Measurements from ENCODE around the gene MSI2. TPM values are rescaled to one million over a fixed set of nuclear protein-coding genes. Genes with fewer than 3 reads are reported as not detected.

MSI2 gene
- total and polyA plus RNA-seq, 9 of the 15 experiments (the other 6 are each of a cell fraction or from before 2014, with no cell fraction given), result 4.6 to 61.8 (median 42.4) TPM

DNA sequence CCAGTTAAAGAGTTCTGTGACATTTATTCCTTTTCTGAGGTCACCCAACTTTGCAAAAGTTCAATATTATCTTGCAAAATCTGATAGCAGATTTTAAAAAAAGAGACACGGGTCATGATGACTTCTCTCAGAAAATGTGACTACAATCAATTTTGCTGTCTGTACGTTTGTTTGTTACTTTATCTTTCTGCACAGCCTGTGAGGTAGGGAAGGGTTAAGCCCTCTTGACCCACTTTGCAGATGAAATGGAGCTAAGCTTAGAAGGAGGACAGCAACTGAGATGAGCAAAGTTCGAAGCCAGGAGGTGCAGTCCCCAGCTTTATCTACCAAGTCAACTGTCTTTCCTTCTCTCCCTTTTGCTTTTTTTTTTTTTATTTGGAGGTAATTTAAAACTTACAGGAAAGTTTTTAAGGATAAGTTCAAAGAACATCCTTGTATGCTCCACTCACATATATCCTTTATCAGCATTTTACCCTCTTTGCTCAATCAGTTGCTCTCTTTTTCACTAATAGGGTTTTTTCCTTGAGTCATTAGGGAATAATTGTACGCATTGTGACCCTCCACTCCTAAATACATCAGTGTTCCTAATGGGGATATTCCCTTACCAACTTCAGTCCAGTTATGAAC is 86.8 kb downstream of the MSI2 start (continued):
- no peak for TF ChIP-seq E2F1 (CRISPR knock-in tag; IDR thresholded peaks at IDR 0.05)
- TF ChIP-seq HES1 (IDR thresholded peaks at IDR 0.05; ENCODE audit: low read depth), result no peak
- no peak for TF ChIP-seq ZFP30 (CRISPR knock-in tag; IDR thresholded peaks at IDR 0.05; ENCODE audit: borderline replicate concordance)
- no peak for TF ChIP-seq ELF2 (CRISPR knock-in tag; IDR thresholded peaks at IDR 0.05)
- TF ChIP-seq YBX1 (IDR thresholded peaks at IDR 0.05), result no peak
- TF ChIP-seq KDM2B (CRISPR knock-in tag; IDR thresholded peaks at IDR 0.05), result no peak
- TF ChIP-seq ETS2 (tag; IDR thresholded peaks at IDR 0.05; ENCODE audit: borderline replicate concordance, poor library complexity, severe bottlenecking), result no peak
- peak; percentile 90 for TF ChIP-seq CBFA2T3 (IDR thresholded peaks at IDR 0.05)
- TF ChIP-seq HEY1 (CRISPR knock-in tag; IDR thresholded peaks at IDR 0.05; ENCODE audit: borderline replicate concordance), result no peak
- TF ChIP-seq NCOR1 (IDR thresholded peaks at IDR 0.05), result peak; percentile 75
- no peak for TF ChIP-seq ZBTB8A (IDR thresholded peaks at IDR 0.05; ENCODE audit: partially characterized antibody)
- no peak for TF ChIP-seq ZZZ3 (IDR thresholded peaks at IDR 0.05)
- TF ChIP-seq, protein P1, sequence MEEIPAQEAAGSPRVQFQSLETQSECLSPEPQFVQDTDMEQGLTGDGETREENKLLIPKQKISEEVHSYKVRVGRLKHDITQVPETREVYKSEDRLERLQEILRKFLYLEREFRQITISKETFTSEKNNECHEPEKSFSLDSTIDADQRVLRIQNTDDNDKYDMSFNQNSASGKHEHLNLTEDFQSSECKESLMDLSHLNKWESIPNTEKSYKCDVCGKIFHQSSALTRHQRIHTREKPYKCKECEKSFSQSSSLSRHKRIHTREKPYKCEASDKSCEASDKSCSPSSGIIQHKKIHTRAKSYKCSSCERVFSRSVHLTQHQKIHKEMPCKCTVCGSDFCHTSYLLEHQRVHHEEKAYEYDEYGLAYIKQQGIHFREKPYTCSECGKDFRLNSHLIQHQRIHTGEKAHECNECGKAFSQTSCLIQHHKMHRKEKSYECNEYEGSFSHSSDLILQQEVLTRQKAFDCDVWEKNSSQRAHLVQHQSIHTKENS (CRISPR knock-in tag; IDR thresholded peaks at IDR 0.05), result no peak
- no peak for TF ChIP-seq ETV1 (tag; conservative IDR thresholded peaks at IDR 0.05; ENCODE audit: low read depth)
- TF ChIP-seq TAF7 (tag; IDR thresholded peaks at IDR 0.05), result no peak
- TF ChIP-seq, protein P2, sequence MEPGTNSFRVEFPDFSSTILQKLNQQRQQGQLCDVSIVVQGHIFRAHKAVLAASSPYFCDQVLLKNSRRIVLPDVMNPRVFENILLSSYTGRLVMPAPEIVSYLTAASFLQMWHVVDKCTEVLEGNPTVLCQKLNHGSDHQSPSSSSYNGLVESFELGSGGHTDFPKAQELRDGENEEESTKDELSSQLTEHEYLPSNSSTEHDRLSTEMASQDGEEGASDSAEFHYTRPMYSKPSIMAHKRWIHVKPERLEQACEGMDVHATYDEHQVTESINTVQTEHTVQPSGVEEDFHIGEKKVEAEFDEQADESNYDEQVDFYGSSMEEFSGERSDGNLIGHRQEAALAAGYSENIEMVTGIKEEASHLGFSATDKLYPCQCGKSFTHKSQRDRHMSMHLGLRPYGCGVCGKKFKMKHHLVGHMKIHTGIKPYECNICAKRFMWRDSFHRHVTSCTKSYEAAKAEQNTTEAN (CRISPR knock-in tag; IDR thresholded peaks at IDR 0.05), result no peak
- peak; percentile 44 for TF ChIP-seq NFIC (IDR thresholded peaks at IDR 0.05)
- no peak for TF ChIP-seq NCOA1 (IDR thresholded peaks at IDR 0.05; ENCODE audit: low read depth)
- TF ChIP-seq ZNF398 (CRISPR knock-in tag; IDR thresholded peaks at IDR 0.05), result no peak
- TF ChIP-seq EP300 (IDR thresholded peaks at IDR 0.05; ENCODE audit: low read length), result peak; percentile 85; the same call in 1 of the 2 replicates
- TF ChIP-seq DLX4 (CRISPR knock-in tag; IDR thresholded peaks at IDR 0.05), result no peak
- TF ChIP-seq NONO (IDR thresholded peaks at IDR 0.05; ENCODE audit: low read depth in 2 of 2, low read length in 1 of 2), result no peak
- no peak for TF ChIP-seq NELFE (IDR thresholded peaks at IDR 0.05; ENCODE audit: insufficient read depth, insufficient read length)

Data from K562 (cell line).